BLaER1 treated with 17β-estradiol and CSF1 and Interleukin-3, amounts not matched to agents 10 nM and 100 nM (cell line): Measurements from ENCODE around the gene CSPG5.

Source experiments
- H3K27ac ChIP-seq, 11 experiments: shearing (Covaris generic); formaldehyde crosslinking; 2 replicates each; pipeline ENCODE4 v1.8.1; 2022
- H3K27me3 ChIP-seq, 11 experiments: shearing (Covaris generic); formaldehyde crosslinking; 2 replicates each; pipeline ENCODE4 v1.8.1; 2022
- H3K36me3 ChIP-seq, 11 experiments: shearing (Covaris generic); formaldehyde crosslinking; 2 replicates each; pipeline ENCODE4 v1.8.1; 2022
- H3K4me1 ChIP-seq, 10 experiments: shearing (Covaris generic); formaldehyde crosslinking; 2 replicates each; pipeline ENCODE4 v1.8.1; 2022
- H3K4me2 ChIP-seq, 11 experiments: shearing (Covaris generic); formaldehyde crosslinking; 2 replicates each; pipeline ENCODE4 v1.8.1; 2022
- H3K4me3 ChIP-seq, 10 experiments: shearing (Covaris generic); formaldehyde crosslinking; 2 replicates each; pipeline ENCODE4 v1.8.1; 2022
- H3K9ac ChIP-seq, 11 experiments: shearing (Covaris generic); formaldehyde crosslinking; 2 replicates each; pipeline ENCODE4 v1.8.1; 2022
- H3K9me3 ChIP-seq, 11 experiments: shearing (Covaris generic); formaldehyde crosslinking; replicated peaks in 1 of 11; 2 replicates each; pipeline ENCODE4 v1.8.1; 2022
- H4K20me1 ChIP-seq, 11 experiments: shearing (Covaris generic); formaldehyde crosslinking; 2 replicates each; pipeline ENCODE4 v1.8.1; 2022
- Cebpa-rat ChIP-seq, 11 experiments: shearing (Covaris generic); IDR thresholded peaks; 2 replicates each; pipeline ENCODE4 v1.8.1; 2022

The CSPG5 gene

GRCh38 chr3:47578691-47579632 is at the start of gene CSPG5:
TSS of gene CSPG5 (minus strand) at chr3:47578865. CDS start at chr3:47578693, 172 bp downstream.
- Histone ChIP-seq H4K20me1 (peaks cover 0 to 68% (median 52%) of the 10 kb centered on the region in 11 experiments; a peak in 18 of 22 replicates), H3K9ac (peak within 1 kb of the TSS; percentile 35 to 76 (median 62); a peak in 19 of 22 replicates), H3K27ac (no peak within 1 kb of the TSS), H3K4me3 (peak within 1 kb of the TSS; percentile 71 to 82 (median 74)), H3K4me1 (peaks cover 7 to 15% (median 8%) of the 10 kb centered on the region in 10 experiments; a peak in 17 of 20 replicates), H3K36me3 (peaks cover 0 to 6% (median 0%) of the 10 kb centered on the region in 11 experiments; a peak in 4 of 22 replicates), H3K27me3 (peaks cover 67 to 81% (median 75%) of the 10 kb centered on the region in 11 experiments), H3K9me3 (no peaks in the 10 kb centered on the region), H3K4me2 (peak within 1 kb of the TSS; percentile 90 to 100 (median 99))
- TF ChIP-seq Cebpa-rat (IDR thresholded peaks at IDR 0.05) = no peak

GRCh38 chr3:47628426-47628825 is 49.8 kb upstream of the CSPG5 start:
- Histone ChIP-seq H3K27ac (peak overlapping the region in 3 of 11 experiments; percentile 8 to 34 (median 12); a peak in 1 of 22 replicates), H4K20me1 (peaks cover 0 to 9% (median 0%) of the 10 kb centered on the region in 11 experiments; a peak in 1 of 22 replicates), H3K9me3 (no peaks in the 10 kb centered on the region), H3K4me2 (no peak overlapping the region), H3K27me3 (no peaks in the 10 kb centered on the region), H3K4me1 (peaks cover 0 to 5% (median 0%) of the 10 kb centered on the region in 10 experiments; a peak in 2 of 20 replicates), H3K4me3 (no peak overlapping the region), H3K9ac (no peak overlapping the region), H3K36me3 (peaks cover 92 to 100% (median 99%) of the 10 kb centered on the region in 11 experiments)
- TF ChIP-seq Cebpa-rat (IDR thresholded peaks at IDR 0.05) = no peak

DNA sequence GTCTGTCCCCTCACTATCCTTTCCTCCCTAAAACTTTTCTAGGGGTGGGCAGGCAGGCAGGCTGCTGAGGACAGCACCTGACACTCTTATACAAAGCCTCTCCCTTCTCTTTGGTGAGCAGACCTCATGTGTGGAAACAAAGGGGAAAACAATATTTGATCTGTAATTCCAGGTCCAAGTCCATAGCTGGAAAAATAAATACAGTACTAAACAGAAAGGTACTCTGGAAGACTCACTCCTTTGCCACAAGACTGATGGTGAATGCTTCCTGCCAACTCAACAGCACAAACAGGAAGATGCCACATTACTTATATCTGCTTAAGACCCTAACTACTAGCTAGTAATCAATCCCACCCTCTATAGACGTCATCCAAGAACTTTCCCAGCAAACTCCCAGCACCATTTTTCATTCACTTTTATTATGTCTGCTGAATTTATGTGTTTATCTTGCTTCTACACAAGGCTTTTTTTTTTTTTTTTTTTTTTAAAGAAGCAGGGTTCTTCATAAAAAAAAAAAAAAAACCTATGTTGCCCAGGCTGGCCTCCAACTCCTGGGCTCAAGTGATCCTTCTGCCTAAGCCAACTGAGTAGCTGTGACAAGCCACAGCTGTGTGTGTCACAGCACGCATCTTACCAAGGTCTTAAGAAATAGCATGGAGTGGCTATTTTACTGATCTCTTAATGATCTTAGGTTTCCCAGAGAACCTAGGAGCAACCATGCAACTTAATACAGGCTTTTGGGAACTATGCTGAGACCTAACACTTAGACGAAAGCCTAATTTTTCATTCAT is 44.2 kb upstream of the CSPG5 start:
- Histone ChIP-seq H4K20me1 (peaks cover 0 to 11% (median 0%) of the 10 kb centered on the region in 11 experiments; a peak in 5 of 22 replicates), H3K27me3 (no peaks in the 10 kb centered on the region), H3K9me3 (peaks cover 0 to 19% (median 14%) of the 10 kb centered on the region in 11 experiments; a peak in 14 of 22 replicates), H3K4me2 (no peak overlapping the region), H3K36me3 (peaks cover 95 to 100% (median 100%) of the 10 kb centered on the region in 11 experiments), H3K4me1 (peaks cover 0 to 8% (median 0%) of the 10 kb centered on the region in 10 experiments; a peak in 3 of 20 replicates), H3K4me3 (no peak overlapping the region), H3K9ac (no peak overlapping the region), H3K27ac (no peak overlapping the region; a peak in 1 of 22 replicates)
- no peak for TF ChIP-seq Cebpa-rat (IDR thresholded peaks at IDR 0.05)

DNA sequence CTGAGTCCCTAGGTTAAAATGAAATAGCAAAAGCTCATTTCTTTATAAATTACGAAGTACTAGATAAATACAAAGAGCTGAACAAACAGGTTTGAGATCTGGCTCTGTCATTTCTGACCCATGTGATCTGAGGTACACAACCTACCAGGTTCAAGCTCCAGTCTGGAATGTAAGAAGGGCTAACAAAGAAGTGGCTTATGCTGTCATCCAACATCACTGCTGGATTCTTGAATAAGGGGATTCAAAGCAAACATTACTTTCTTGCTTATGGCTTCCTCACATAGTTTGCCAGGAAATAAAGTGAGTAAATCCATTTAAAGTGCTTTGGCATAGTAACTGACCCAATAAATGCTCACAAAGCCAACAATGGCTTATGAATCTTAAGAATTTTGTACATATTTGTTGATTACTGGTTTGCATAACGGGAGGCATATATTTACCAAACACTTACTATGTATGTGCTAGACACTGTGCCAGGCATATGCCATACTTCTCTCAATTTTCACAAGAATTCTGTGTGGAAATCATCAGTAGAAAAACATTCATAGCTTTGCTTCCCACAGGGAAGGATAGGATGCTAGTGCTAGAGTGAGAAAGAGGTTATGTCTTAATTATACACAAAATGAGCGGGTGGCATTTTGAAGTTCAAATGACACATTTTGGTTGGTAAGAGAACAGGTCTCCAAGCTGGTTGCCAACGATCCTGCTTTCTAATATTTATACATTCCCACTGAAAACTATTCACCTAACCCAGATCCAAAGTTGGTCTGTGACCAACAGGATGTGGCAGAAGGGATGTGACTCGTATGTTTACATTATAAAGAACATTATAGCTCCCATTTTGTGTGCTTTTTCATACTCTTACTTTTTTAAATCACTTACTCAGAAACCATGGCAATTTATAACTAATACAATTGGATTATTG is 38.7 kb upstream of the CSPG5 start:
- peaks cover 0 to 41% (median 31%) of the 10 kb centered on the region in 11 experiments; a peak in 16 of 22 replicates for H3K9me3 ChIP-seq
- no peak overlapping the region for H3K9ac ChIP-seq
- H4K20me1 ChIP-seq = peaks cover 0 to 24% (median 7%) of the 10 kb centered on the region in 11 experiments; a peak in 9 of 22 replicates
- H3K4me3 ChIP-seq = no peak overlapping the region
- no peaks in the 10 kb centered on the region for H3K27me3 ChIP-seq
- H3K36me3 ChIP-seq = peaks cover 98 to 100% (median 100%) of the 10 kb centered on the region in 11 experiments
- no peak for TF ChIP-seq Cebpa-rat (IDR thresholded peaks at IDR 0.05)
- no peak overlapping the region for H3K4me2 ChIP-seq
- peaks cover 0 to 10% (median 0%) of the 10 kb centered on the region in 10 experiments; a peak in 1 of 20 replicates for H3K4me1 ChIP-seq
- no peak overlapping the region for H3K27ac ChIP-seq

DNA sequence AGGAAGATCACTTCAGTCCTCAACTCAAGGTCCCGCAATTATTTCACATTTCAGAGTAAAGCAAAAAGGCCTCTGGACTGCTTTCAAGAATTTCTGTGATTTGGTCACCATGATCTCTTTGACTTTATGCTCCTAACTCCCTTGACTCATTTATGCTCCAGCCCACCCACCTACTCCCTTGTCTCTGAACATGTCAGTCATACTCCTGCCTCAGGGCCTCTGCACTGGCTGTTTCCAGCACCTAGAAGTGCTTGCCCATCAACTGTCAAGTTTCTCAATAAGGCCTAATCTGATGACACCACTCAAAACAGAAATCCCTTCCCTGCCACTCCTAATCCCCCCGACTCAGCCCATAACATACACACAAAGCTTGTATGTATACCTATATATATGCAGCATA is 36.1 kb upstream of the CSPG5 start:
- Histone ChIP-seq H3K27ac (no peak overlapping the region), H3K9me3 (peaks cover 0 to 41% (median 31%) of the 10 kb centered on the region in 11 experiments; a peak in 16 of 22 replicates), H3K27me3 (no peaks in the 10 kb centered on the region), H3K4me1 (peaks cover 0 to 10% (median 0%) of the 10 kb centered on the region in 10 experiments; a peak in 1 of 20 replicates), H3K9ac (no peak overlapping the region), H3K36me3 (peaks cover 98 to 100% (median 100%) of the 10 kb centered on the region in 11 experiments), H4K20me1 (peaks cover 0 to 28% (median 10%) of the 10 kb centered on the region in 11 experiments; a peak in 12 of 22 replicates), H3K4me2 (no peak overlapping the region), H3K4me3 (no peak overlapping the region)
- no peak for TF ChIP-seq Cebpa-rat (IDR thresholded peaks at IDR 0.05)

DNA sequence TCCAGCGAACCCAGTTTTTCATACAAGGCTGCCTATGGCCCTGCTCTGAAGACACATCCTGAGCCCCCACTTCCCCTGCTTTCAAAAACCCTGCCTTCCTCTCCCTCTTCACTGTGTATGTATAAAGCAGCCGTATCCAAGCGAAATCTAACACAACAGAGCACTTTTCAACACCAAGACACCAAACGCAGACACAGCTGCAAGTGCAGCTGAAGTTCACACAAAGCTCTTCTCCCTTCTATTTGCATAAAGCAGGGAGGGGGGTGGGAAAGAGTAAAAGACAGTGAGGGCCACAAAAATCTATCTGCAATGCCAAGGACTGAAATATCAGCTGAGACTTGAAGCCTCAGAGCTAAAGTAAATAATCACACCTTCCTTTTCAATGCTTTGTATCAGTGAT is 35.1 kb upstream of the CSPG5 start:
- Histone ChIP-seq H3K27me3 (no peaks in the 10 kb centered on the region), H3K27ac (no peak overlapping the region), H3K9me3 (peaks cover 0 to 32% (median 22%) of the 10 kb centered on the region in 11 experiments; a peak in 15 of 22 replicates), H3K9ac (no peak overlapping the region), H3K4me2 (no peak overlapping the region), H3K36me3 (peaks cover 96 to 100% (median 99%) of the 10 kb centered on the region in 11 experiments), H3K4me3 (no peak overlapping the region), H4K20me1 (peaks cover 0 to 31% (median 10%) of the 10 kb centered on the region in 11 experiments; a peak in 13 of 22 replicates), H3K4me1 (peaks cover 0 to 10% (median 0%) of the 10 kb centered on the region in 10 experiments; a peak in 1 of 20 replicates)
- TF ChIP-seq Cebpa-rat (IDR thresholded peaks at IDR 0.05) = no peak

GRCh38 chr3:47612879-47613278 is 34.2 kb upstream of the CSPG5 start:
- peaks cover 0 to 23% (median 19%) of the 10 kb centered on the region in 11 experiments; a peak in 14 of 22 replicates for H3K9me3 ChIP-seq
- H4K20me1 ChIP-seq = peaks cover 0 to 39% (median 11%) of the 10 kb centered on the region in 11 experiments; a peak in 12 of 22 replicates
- H3K27me3 ChIP-seq = no peaks in the 10 kb centered on the region
- no peak overlapping the region for H3K27ac ChIP-seq
- H3K4me1 ChIP-seq = 0 out of 20 replicates have a peak, but pooled peaks cover 0 to 2% (median 0%) of the 10 kb centered on the region in 10 experiments
- H3K36me3 ChIP-seq = peaks cover 96 to 100% (median 99%) of the 10 kb centered on the region in 11 experiments
- no peak overlapping the region for H3K4me2 ChIP-seq
- no peak overlapping the region for H3K4me3 ChIP-seq
- no peak for TF ChIP-seq Cebpa-rat (IDR thresholded peaks at IDR 0.05)
- no peak overlapping the region for H3K9ac ChIP-seq
